Glomerular visceral epithelial cell (primary cell): Measurements from ENCODE around the gene USP53.
"Not testable (repeated sequence)": the region's sequence is repeated elsewhere in the genome, so short reads cannot be mapped to it uniquely, and the experiment has no call there.

ENCODE experiments used
- DNase-seq: peaks from one replicate; pipeline ENCODE4 v3.0.0-alpha.2; 2016; ENCODE audit errors: extremely low spot score

The USP53 gene

GRCh38 chr4:119228406-119228805 lies 15.9 kb downstream of the USP53 start:
- DNase-seq = no peak

- DNase-seq = no peak
Measured at GRCh38 chr4:119229908-119230687, 17.6 kb downstream of the USP53 start.

DNA sequence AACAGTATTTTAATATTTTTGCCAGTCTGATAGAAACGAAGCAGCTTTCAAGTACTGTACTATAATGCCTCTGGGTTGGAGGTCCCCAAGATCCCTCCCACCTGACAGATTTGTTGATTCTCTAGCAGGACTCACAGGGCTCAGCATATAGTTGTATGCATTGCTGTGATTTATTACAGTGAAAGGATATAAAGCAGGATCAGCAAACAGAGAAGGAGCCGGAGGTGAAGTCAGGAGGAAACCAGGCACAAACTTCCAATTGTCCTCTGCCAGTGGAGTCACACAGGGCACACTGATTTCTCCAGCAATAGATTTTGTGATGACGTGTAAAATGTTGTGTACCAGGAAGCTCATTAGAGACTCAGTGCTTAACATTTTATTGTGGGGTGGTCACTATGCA lies 19.0 kb downstream of the USP53 start:
- no peak for DNase-seq

- no peak for DNase-seq
Measured at GRCh38 chr4:119232286-119232685, 19.8 kb downstream of the USP53 start.

- DNase-seq = no peak
Measured at GRCh38 chr4:119233191-119233590, 20.7 kb downstream of the USP53 start.

GRCh38 chr4:119233750-119234149 lies 21.2 kb downstream of the USP53 start:
- no peak for DNase-seq

DNA sequence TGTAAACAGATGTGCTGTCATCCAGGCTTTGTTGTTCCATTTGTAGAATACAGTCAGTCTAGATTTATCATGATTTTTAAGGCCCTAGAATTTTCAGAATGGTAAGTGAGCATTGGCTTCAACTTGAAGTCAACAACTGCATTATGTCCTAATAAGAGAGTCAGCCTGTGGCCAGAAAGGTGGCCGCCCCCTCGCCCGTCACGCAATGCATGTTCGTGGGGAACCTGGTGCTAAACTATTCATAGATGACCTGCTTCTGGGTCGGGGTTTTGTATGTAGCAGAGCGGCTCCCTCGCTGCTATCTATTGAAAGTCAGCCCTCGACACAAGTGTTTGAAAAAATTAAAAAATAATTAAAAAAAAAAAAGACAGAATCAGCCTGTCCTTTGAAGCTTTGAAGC lies 24.7 kb downstream of the USP53 start:
- no peak for DNase-seq

- DNase-seq = no peak
Measured at GRCh38 chr4:119237642-119238041, 25.1 kb downstream of the USP53 start.

GRCh38 chr4:119238068-119238722 lies 25.7 kb downstream of the USP53 start:
- DNase-seq = no peak

- DNase-seq = no peak
Measured at GRCh38 chr4:119240128-119240527, 27.6 kb downstream of the USP53 start.

- DNase-seq = no peak
Measured at GRCh38 chr4:119240568-119240967, 28.1 kb downstream of the USP53 start.

DNA sequence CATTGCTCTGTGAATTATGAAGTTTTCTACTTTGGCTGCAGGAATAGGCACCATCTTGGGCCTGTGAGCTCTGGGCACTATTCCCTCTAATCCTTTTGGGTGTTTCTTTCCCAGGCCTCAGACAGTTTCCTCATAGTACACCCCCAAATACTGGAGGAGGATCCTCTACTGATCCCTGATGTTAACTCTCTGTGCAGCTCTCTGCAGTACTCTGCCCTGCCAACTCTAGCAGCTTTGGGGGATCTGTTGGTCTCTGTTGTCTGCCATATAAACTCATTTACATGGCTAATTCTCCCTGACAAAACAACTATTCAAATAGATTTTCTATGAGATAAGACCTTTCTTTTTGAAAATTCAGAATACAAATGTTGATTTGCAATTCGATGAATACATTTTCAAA lies 29.9 kb downstream of the USP53 start:
- DNase-seq = no peak

GRCh38 chr4:119243868-119244267 lies 31.4 kb downstream of the USP53 start:
- DNase-seq = no peak

DNA sequence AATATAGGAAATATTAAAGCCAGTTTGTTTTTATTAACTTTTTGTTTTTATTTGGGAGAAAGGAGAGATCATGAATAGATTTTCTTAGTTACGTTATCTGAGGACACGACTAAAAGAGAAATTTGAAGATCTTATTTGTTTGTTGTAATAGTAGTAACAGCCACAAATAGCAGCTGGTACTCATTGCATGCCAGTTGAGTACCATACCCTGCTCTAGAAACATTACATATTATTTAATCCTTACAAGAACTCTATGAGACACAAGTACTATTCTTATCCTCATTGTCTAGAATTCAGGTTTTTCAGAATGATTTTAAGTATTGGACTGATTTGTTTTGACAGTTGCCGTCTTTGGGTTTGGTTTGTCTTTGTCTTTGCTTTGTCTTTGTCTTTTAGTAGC lies 31.8 kb downstream of the USP53 start:
- DNase-seq = no peak

GRCh38 chr4:119244832-119245231 lies 32.3 kb downstream of the USP53 start:
- no peak for DNase-seq

- no peak for DNase-seq
Measured at GRCh38 chr4:119246177-119246733, 33.7 kb downstream of the USP53 start.

- not testable (repeated sequence) for DNase-seq
Measured at GRCh38 chr4:119251037-119251436, 38.5 kb downstream of the USP53 start.

GRCh38 chr4:119255223-119255622 lies 42.7 kb downstream of the USP53 start:
- DNase-seq = not testable (repeated sequence)

DNA sequence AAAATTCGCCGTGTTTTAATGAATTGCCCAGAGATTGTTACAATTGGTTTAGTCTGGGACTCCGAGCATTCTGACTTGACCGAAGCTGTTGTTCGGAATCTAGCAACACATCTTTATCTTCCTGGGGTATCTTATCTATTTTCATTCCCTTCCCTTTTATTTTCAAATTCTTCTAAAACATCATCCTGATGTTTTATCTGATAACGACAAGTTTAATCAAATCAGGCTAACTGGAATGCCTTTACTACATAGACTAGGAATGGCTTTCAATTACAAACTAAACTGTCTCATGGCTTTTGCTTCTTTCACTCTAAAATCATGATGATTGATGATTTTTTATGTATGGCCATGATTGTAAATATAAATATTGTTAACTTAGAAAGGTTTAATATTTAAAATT lies 48.0 kb downstream of the USP53 start:
- no peak for DNase-seq

DNA sequence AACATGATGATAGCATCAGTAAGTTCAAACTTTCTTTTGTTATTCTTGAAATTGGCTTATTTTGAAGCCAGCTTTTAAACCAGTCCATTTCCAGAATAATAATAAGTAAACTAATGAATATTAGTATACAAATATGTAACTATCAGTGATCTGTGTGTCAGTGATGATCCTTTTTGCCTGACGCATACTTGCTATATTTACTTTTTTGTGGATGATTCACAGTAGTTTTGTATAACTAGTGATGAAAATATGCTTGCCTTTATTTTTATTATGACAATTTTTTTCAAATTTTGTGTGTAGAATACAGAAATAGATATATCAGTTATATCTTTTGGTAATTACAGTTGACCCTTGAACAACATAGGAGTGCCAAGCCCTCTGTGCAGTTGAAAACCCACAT lies 49.5 kb downstream of the USP53 start:
- no peak for DNase-seq

DNA sequence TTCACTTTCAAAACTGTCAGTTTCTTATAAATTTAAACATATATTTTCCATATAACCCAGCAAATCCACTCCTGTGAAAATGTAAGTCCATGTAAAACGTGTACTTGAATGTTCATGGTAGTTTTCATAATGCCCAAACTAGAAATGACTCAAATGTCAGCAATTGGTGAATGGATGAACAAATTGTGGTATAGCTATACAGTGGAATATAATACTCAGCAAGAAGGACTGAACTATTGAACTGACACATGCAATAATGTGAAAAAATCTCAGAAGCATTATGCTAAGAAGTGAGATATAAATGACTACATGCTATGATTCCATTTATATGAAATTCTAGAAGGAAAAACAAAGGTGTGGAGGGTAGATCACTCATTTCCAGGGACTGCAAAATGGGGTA lies 52.2 kb downstream of the USP53 start:
- no peak for DNase-seq

GRCh38 chr4:119266153-119266552 lies 53.6 kb downstream of the USP53 start:
- no peak for DNase-seq

- no peak for DNase-seq
Measured at GRCh38 chr4:119268466-119268865, 56.0 kb downstream of the USP53 start.
